ENCODE data around the gene COX7A2L.

COX7A2L gene

GRCh38 chr2:42303252-42303651 lies 57.8 kb downstream of the COX7A2L start:
- TF ChIP-seq, protein P1, sequence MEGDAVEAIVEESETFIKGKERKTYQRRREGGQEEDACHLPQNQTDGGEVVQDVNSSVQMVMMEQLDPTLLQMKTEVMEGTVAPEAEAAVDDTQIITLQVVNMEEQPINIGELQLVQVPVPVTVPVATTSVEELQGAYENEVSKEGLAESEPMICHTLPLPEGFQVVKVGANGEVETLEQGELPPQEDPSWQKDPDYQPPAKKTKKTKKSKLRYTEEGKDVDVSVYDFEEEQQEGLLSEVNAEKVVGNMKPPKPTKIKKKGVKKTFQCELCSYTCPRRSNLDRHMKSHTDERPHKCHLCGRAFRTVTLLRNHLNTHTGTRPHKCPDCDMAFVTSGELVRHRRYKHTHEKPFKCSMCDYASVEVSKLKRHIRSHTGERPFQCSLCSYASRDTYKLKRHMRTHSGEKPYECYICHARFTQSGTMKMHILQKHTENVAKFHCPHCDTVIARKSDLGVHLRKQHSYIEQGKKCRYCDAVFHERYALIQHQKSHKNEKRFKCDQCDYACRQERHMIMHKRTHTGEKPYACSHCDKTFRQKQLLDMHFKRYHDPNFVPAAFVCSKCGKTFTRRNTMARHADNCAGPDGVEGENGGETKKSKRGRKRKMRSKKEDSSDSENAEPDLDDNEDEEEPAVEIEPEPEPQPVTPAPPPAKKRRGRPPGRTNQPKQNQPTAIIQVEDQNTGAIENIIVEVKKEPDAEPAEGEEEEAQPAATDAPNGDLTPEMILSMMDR (IDR thresholded peaks at IDR 0.05) = no peak

DNA sequence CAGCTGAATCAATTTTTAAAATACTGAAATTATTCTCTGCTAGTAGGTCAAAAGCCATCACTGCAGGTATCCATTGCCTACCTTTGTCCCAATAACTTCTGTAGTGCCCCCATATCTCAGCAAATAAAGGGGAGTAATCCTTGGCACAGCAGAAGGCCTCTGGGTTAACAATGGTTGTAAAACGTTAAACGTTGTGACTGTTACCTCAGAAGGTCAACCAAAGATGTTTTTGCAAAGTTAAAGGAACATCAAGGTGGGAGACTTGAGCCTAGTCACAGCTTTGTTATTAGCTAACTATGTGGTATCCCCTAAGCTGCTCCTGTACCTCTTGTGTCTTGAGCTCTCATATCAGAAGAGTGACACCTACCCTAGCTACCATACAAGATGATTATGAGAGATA lies 60.5 kb downstream of the COX7A2L start:
- TF ChIP-seq, protein P1 (IDR thresholded peaks at IDR 0.05) = no peak
